Dermis blood vessel endothelial cell (primary cell): ENCODE results near the gene GPR153. TPM values are rescaled to one million over a fixed set of nuclear protein-coding genes. Genes with fewer than 3 reads are reported as not detected.
"Not testable (repeated sequence)": the region's sequence is repeated elsewhere in the genome, so short reads cannot be mapped to it uniquely, and the experiment has no call there.

ENCODE experiments used
- DNase-seq: peaks from one replicate; pipeline ENCODE4 v3.0.0; 2010
- total RNA-seq: library from RNA; depleted of rRNA; stranded (reverse); fragments of >200 nt; gene quantifications from 2 replicates; pipeline ENCODE4 v1.2.3, GENCODE V29; 2014

Gene GPR153
- 2.2 and 2.8 TPM in 2 replicates for total RNA-seq

DNA sequence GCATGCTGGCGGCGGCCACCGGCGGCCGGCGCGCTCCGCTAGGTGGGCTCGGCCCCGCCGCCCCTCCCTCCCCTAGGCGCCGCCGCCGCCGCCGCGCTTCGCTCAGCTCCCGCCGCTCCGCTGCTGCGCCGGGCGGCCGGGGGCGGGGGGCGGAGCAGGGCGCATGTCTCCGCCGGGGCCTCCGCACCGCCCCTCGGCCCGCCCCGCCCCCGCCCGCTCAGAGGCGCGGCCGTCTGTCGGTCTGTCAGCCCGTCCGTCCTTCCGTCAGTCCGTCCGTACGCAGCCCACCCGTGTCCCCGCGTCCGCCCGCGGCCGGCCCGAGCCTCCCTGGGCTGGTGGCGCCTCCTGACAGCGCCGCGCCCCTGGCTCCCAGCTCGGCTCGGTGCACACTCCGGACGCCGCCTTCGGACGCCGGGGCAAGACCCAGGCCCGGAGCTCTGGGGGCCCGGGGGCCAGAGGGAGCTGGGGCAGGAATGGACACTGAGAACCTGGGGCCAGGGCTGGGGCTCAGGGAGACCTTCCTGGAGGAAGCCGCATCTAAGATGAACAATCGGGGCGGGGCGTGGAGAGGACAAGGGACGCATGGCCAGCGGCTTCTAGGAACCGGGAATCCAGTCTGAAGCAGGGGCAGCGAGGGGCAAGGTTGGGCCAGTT is at the start of gene GPR153:
TSS of gene GPR153 (minus strand) at position 138 of the 654 bp plus-strand sequence. CDS start 6,193 bp downstream, outside the sequence.
- DNase-seq = peak; percentile 54

DNA sequence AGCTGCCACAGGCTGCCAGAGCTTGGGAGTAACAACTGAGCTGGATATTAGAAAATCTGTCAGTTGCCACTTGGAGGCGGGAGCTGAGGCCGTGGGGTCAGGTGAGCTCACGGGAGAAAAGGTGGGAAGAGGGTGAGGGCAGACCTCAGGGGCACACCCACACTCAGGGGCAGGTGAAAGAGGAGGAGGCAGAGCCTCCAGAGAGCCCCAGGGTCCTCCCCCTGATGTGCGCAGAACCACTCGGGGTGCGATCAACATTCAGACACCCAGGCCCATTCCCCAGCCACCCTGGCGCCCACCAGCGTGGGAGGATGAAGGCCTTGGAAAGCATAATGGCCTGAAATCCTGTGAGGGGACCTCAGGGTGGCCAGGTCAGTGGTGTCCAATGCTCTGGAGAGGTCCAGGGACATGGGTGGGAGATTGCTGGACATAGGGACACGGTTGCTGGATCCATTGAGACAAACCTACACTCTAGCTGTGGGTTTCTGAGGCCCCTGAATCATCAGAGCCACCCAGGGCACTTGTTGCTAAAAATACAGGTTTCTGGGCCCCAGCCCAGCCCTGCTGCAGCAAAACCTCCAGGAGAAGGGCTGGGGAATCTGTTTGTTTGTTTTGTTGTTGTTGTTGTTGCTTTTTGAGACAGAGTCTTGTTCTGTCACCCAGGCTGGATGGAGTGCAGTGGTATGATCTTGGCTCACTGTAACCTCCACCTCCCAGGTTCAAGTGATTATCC is 49.4 kb upstream of the GPR153 start:
- DNase-seq = no peak

DNA sequence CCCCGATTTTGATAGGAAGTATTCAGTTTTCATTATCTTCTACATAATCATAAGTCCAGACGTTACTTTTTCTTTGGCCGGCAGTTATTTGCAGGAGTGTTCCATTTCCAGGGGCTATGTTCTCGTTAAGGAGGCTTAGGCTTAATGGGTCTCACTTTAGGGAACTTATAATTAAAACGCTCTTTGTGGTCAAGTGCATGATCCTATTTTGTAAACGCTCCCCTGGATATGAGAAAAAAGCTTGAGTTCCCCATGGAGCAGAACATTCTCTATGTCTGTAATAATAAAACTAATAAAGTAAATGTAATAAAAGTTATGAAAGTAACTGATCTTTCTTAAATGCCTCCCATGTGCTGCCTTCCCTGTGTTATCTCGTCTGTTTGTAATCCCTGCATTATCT is 48.7 kb upstream of the GPR153 start:
- no peak for DNase-seq

DNA sequence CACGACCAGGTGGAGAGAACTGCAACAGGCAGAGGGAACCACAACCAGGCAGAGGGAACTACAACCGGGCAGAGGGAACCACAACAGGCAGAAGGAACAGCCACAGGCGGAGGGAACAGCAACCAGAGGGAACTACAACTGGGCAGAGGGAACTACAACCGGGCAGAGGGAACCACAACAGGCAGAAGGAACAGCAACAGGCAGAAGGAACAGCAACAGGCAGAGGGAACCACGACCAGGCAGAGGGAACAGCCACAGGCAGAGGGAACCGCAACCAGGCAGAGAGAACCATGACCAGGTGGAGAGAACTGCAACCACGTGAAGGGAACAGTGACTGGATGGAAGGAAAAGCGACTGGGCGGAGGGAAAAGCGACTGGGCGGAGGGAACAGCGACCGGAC is 47.6 kb upstream of the GPR153 start:
- no peak for DNase-seq

DNA sequence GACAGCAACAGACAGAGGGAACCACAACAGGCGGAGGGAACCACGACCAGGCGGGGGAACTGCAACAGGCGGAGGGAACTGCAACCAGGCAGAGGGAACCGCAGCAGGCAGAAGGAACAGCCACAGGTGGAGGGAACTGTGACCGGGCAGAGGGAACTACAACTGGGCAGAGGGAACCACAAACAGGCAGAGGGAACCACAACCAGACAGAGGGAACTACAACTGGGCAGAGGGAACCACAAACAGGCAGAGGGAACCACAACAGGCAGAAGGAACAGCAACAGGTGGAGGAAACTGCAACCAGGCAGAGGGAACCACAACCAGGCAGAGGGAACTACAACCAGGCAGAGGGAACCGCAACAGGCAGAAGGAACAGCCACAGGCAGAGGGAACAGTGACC is 46.8 kb upstream of the GPR153 start:
- DNase-seq = not testable (repeated sequence)

DNA sequence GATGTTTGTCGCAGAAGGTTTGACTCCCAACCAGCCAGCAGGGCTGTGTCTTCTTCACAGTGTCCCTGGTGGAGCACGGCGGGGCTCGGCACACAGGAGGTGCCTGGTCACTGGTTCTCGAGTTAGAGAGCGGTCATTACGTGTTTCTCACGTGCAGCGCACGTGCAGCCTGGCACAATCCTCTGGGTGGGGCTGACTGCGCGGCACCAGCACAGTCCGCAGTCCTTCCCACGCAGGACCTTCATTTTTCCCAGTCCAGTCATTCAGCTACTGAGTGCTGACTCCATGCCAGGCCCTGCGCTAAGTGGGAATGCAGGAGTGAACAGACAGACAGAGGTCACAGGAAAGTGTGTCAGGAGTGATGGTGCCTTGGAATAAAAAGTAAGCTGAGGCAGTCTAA is 46.2 kb upstream of the GPR153 start:
- DNase-seq = no peak

DNA sequence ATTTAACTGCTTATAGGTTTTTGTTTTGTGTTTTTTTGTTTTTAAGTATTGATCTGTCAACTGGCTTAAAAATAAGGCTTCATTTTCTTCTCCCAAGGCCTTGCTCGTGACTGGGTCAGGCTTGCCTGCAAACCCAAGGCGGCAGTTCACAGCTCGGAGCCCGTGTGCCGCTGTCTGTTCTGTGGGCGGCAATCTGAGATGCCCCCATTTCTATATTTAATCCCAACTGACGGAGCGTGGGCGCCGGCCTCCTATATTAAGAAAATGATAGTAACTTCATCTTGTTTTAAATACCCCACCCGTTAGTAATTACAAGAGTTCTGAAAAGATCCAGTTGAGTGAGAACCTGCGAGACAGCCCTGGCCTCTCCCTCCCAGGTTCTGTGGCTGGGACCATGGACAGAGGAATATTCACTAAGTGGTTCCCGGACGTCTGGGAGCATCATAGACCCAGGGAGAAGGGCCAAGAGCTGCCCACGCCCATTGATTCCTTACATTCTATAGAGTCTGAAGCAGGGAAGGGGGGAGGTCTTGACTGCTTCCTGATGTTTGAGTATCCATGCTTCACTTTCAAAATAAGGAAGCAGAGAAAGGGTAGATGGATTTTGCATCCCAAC is 42.6 kb upstream of the GPR153 start:
- DNase-seq = no peak

DNA sequence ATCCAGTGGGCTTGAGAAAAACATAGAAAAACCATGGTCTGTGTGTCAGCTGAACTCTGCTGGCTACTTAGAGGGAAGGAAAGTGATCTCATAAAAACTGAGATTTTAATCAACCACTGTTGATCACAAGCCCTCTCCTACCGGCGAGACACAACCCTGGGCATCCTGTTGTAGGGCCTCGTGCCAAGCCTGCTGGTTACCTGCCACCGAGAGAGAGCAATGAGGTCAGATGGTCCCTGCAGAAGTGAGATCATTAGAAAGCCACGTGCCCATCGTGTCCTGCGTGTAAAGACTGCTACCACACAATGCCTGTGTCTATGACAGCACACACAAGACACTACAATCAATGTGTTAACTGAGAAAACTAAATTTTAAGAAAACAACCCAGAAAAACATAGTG is 41.7 kb upstream of the GPR153 start:
- peak; percentile 8 for DNase-seq

DNA sequence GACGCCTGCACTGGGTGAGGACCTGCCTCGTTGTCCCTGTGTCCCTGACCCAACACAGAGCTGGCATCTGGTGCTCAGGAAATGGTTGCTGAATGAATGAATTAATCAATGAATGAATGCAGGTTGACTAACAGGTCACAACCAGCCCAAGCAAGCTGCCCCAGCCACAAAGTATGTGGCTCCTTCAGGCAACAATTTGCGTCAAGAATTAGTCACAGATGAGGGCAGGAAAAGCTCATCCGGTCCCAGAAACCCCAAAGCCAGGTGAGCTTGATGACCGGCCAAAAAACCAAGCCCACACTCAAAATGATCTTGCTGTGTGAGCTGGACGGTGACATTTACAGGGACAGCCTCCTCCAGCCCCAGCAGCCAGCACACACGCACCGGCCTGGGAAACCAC is 40.6 kb upstream of the GPR153 start:
- DNase-seq = no peak

DNA sequence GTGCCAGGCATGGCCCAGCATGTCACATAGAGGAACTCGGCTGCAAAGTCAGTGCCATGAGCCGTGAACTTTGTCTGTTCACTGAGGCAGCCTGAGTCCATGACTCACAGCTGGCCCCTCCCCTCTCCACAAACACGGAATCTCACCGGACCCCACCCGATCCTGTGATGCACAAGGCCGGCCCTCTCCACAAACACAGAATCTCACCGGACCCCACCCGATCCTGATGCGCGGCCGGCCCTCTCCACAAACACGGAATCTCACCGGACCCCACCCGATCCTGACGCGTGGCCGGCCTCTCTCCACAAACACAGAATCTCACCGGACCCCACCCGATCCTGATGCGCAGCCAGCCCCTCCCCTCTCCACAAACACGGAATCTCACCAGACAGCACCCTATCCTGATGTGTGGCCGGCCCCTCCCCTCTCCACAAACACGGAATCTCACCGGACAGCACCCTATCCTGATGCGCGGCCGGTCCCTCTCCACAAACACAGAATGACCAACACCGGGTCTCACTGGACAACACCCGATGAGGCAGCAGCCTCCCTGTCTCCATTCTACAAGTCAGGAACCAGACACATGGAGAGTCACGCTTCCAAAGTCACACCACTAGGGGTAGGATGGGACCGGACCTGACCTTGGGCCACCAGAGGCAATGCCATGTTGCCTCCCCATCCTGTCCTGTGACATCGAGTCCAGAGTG is 39.6 kb upstream of the GPR153 start:
- DNase-seq = peak; percentile 23

DNA sequence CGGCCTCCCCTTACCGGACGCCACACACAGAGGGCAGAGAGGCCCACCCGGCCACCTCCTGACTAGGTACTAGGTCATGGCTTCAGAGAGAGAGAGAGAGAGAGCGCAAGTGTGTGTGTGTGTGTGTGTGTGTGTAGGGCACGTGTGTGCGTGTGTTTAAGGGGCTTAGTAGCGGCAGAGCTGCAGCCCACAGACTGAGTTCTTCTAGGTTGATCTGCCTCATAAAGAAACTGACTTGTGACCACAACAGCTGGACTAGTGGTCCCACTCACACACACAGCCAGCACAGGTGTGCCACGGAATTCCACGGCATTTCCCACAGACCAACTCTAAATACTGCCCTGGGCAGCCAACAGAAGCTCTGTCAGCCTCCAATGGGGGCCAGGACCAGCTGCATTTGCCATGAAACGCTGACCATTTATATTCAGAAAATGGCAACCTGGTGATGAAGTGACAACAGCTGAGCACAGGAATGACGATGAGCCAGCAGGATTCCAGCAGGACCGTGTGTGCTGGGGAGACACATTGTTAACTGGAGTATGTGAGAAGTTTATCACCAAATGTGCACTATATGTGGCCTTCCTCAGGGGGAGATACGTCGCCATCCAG is 38.8 kb upstream of the GPR153 start:
- no peak for DNase-seq

DNA sequence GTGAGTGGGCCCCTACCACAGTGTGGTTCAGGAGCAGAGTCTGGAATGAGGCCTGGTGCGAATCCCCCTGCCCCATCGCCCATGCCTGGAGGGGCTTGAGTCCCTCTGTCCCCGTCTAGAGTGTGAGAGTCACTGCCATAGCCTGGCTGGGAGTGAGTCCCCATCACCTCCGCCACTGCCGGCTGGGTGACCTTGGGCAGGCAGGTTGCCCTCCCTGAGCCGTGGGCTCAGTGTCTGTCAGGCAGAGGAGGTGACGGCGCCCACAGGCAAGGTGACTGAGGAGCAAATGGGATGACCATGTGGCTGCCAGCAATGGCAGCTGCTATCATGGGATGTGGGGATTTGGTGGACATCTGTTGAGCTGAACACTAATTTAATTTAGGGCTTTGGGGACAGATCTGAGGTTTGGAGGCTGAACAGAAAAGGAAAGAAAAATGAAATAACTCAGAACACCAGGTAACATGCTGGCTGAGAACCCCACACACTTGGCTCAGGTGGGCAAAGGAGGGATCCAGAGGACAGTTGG is 38.1 kb upstream of the GPR153 start:
- no peak for DNase-seq

DNA sequence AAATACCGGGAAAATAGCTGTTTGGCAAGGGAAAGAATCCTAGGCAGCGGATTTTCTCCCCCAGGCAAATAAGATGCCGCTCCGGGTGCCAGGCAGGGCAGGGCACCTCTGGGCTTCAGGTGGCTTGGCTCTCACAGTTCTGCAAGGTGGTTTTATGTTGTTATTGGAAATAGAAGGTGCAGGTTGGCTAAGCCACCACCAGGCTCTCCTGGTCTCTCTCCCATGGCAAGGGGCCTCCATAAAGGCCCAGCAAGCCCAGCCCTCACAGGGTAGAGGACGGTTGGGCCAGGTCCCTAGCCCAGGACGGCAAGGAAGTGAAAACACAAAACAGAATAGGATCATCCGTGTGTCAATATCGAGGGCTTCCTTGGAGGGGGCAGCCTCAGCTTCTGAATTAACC is 37.6 kb upstream of the GPR153 start:
- no peak for DNase-seq

DNA sequence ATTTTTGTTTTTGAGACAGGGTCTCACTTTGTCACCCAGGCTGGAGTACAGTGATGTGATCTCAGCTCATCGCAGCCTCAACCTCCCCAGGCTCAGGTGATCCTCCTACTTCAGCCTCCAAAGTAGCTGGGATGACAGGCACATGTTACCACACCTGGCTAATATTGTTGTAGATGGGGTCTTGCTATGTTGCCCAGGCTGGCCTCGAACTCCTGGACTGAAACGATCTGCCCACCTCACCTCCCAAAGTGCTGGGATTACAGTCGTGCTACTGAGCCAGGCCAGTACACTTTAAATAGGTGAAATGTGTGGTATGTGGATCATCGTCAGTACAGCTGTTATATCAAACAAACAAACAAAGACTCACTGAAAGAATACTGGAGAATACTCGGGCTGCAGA is 35.0 kb upstream of the GPR153 start:
- no peak for DNase-seq

DNA sequence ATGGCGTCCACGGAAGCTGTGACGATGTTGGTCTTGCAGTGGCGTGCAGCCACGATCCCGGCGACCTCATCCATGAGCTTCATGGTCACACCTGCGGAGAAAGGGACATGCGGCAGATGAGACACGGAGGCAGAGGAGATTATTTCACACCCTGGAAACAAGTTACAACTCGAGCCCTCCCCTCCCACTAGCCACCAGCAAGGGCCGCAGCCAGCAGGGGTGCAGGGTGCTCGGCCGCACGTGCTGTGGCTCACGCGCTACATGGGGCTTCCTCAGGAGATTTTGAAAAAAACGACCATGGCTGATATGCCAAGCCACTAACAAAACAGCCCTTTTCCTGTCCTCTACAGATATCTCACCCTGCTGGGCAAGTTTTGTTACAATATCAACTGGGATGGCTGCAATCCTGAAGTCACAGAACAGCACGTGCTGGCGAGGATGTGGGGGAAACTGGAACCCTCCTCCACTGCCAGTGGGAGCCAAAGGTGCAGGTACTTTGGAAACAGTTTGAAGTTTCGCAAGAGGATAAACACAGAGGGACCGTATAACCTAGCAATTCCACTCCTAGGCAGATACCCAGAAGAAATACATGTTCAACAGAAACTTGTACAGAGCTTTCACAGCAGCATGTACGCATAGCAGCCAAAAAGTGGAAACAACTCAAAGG is 34.1 kb upstream of the GPR153 start:
- DNase-seq = no peak

DNA sequence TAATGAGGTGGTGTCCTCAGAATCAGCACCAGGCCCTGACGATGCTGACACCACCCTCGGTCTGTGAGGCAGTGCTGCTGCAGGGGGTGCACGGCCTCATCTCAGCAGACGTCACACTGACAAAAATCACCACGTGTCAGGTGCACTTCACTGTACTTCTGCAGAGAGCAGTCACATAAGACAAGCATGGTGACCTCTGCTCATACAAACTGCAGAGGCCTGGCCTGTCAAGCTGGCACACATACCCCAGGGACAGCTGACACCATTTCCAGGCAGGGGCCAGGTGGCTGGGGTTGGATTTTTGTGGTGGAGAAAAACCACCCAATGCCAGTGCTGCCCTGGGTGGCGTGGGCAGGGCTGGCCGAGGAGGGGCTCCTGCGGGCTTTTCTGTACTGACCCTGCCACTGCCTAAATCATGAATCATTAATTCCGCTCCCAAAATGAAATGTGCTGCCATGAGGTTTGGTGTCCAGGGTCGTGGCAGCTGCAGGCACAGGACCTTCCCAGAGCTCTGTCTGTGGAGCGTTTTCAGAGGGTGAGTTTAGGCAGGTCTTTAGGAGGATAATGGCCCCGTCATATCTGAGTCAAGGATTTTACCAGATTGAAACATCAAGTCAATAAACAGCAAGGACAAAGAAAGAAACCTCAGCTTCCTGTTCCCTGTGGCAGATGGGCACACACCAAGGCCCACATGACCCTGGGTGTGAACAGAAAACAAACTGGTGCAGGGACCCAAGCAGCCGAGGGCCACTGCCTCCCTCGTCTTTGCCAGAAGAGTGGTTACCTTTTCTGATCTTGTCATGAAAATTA is 33.4 kb upstream of the GPR153 start:
- DNase-seq = no peak

DNA sequence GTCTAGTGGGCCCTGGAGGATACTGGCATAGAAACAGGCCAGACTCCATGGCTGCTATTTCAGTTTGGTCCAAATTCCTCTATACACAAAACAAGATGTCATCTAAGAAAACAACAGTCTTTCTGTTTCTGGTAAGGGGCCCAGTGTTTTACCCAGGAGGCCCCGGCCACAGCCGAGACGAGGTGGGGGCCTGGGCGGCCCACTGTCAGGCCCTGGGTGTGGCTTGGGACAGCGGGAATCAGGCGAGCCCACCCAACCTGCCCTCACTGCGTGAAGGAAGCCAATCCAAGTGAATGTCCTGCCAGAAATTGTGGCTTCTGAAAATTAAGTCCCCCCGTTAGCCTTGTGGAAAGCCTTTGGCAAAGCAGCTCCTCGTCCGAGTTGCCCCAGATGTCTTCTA is 31.2 kb upstream of the GPR153 start:
- DNase-seq = no peak

DNA sequence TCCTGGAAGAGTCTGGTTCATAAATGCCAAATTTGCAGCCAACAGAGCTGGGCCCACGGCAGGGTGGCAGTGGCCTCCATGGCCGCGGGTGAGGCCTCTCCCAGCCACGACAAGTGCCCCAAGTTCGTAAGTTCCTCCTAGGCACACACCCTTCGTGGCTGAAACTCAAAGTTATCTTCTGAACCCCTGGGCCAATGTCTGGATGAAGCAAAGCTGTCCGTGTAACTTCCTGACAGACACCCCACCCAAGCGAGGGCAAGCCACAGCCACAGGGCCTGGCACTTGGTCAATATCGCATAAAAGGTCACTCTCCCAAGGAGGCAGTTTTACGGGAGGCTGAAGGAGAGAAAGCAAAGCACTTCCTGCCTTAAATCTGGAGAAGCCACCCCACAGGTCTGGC is 27.8 kb upstream of the GPR153 start:
- DNase-seq = no peak

DNA sequence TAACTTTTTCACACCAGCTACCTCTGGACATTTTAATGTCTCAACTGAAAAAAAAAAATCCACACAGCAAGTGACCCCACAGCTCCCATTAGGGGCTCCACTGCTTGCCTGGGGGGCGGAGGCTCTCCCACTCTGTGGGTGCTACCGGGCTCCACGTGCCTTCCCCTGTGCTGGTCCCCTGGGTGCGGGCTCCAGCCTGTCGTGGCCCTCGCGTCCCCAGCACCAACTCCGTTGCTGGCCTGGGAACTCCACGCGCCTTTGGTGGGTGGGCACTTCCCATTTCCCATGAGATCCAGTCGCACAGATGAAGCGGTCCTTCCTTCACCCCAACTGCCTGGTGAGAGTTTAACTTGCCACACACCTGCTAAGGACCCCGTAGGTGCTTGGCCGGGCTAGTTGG is 27.1 kb upstream of the GPR153 start:
- no peak for DNase-seq

DNA sequence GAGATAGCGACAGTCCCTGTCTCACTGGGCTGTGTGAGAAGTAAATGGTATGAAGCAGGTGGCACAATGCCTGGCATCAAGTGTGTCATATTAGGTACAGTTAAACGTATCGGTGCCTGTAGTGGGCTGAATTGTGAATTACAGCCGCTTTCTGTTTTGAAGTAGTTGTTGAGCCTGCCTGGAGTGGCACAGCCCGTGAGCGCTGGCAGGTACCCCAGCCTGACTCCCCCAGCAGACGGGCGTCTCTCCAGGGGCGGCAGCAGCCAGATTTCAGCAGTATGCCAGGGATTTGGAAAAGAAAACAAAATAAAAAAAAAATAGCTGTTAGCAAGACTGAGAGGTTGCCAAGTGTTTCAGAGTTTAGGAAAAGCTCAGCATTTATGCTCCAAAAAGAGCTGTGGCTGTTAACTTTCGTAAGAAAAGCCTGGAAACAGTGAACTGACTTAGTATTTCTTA is 26.6 kb upstream of the GPR153 start:
- no peak for DNase-seq

DNA sequence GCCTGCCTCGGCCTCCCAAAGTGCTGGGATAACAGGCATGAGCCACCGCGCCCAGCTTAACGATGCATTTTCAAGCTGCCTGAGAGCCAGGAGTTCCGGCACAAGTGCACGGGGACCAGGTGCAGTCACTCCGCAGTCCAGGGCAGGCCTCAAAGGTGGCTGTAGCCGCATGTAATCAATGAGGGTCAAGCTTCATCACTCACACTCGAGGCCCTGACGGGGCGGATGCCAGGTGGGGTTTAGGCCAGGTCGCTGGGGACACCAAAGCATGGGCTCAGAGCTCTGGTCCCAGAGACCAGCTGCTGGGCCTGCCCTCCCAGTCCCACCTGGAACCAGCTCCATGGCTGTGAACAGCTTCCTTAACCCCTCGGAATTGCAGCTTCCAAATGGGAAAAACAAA is 26.1 kb upstream of the GPR153 start:
- no peak for DNase-seq
